ENCODE results near the gene VPS11. TPM values are rescaled to one million over a fixed set of nuclear protein-coding genes. Genes with fewer than 3 reads are reported as not detected.

The VPS11 gene
- total RNA-seq, 1 donor from 2014 or later: 21.4 TPM

GRCh38 chr11:119088406-119088805 lies 20.8 kb downstream of the VPS11 start:
- no peak overlapping the region for H3K9ac ChIP-seq (ENCODE audit: low read depth in 1 of 3, low read length in 3 of 3)
- peaks cover 21 to 28% (median 27%) of the 10 kb centered on the region in 3 donors for H3K36me3 ChIP-seq (ENCODE audit: control insufficient read depth in 3 of 3, insufficient read depth in 3 of 3, low read length in 3 of 3)
- H3K9me3 ChIP-seq (ENCODE audit: control insufficient read depth in 3 of 3, low read length in 3 of 3): no peaks in the 10 kb centered on the region
- H3K27ac ChIP-seq (ENCODE audit: low read depth, low read length): no peak overlapping the region
- no peak overlapping the region for H3K4me3 ChIP-seq (ENCODE audit: low read length in 3 of 3)
- no peaks in the 10 kb centered on the region for H3K27me3 ChIP-seq (ENCODE audit: control insufficient read depth in 3 of 3, insufficient read depth in 3 of 3, low read length in 3 of 3)
- peaks cover 24 to 40% (median 26%) of the 10 kb centered on the region in 3 donors for H3K4me1 ChIP-seq (ENCODE audit: control insufficient read depth in 3 of 3, insufficient read depth in 3 of 3, low read length in 3 of 3)

DNA sequence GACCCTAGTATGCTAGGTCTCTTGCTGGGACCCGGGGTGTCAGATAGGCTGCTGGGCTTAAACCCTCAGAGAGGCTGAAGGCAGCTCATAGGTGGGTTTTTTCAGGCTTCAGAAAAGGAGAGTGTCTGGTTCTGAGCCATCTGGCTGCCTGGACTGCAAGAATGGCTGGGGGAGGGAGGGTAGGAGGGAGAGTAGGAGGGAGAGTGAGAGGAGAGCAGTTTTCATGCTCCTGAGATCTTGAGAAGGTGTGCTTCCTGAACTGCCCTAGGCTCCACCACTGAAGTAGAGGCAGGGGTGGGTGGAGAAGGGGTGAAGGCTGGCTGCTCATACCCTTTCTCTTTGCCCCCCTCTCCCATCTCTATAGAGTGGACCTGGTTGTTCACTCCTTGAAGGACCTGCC lies 21.7 kb downstream of the VPS11 start:
- no peaks in the 10 kb centered on the region for H3K9me3 ChIP-seq (ENCODE audit: control insufficient read depth in 3 of 3, low read length in 3 of 3)
- H3K27me3 ChIP-seq (ENCODE audit: control insufficient read depth in 3 of 3, insufficient read depth in 3 of 3, low read length in 3 of 3): no peaks in the 10 kb centered on the region
- no peak overlapping the region for H3K4me3 ChIP-seq (ENCODE audit: low read length in 3 of 3)
- peaks cover 31 to 46% (median 33%) of the 10 kb centered on the region in 3 donors for H3K4me1 ChIP-seq (ENCODE audit: control insufficient read depth in 3 of 3, insufficient read depth in 3 of 3, low read length in 3 of 3)
- H3K36me3 ChIP-seq (ENCODE audit: control insufficient read depth in 3 of 3, insufficient read depth in 3 of 3, low read length in 3 of 3): peaks cover 21 to 28% (median 27%) of the 10 kb centered on the region in 3 donors
- no peak overlapping the region for H3K27ac ChIP-seq (ENCODE audit: low read depth, low read length)
- H3K9ac ChIP-seq (ENCODE audit: low read depth in 1 of 3, low read length in 3 of 3): no peak overlapping the region

- Histone ChIP-seq H3K9me3 (ENCODE audit: control insufficient read depth in 3 of 3, low read length in 3 of 3) (no peaks in the 10 kb centered on the region), H3K36me3 (ENCODE audit: control insufficient read depth in 3 of 3, insufficient read depth in 3 of 3, low read length in 3 of 3) (peaks cover 21 to 28% (median 27%) of the 10 kb centered on the region in 3 donors), H3K4me3 (ENCODE audit: low read length in 3 of 3) (no peak overlapping the region), H3K27me3 (ENCODE audit: control insufficient read depth in 3 of 3, insufficient read depth in 3 of 3, low read length in 3 of 3) (no peaks in the 10 kb centered on the region), H3K27ac (ENCODE audit: low read depth, low read length) (no peak overlapping the region), H3K9ac (ENCODE audit: low read depth in 1 of 3, low read length in 3 of 3) (no peak overlapping the region), H3K4me1 (ENCODE audit: control insufficient read depth in 3 of 3, insufficient read depth in 3 of 3, low read length in 3 of 3) (peaks cover 23 to 39% (median 26%) of the 10 kb centered on the region in 3 donors)
Measured at GRCh38 chr11:119091178-119091577, 23.6 kb downstream of the VPS11 start.

- H3K9ac ChIP-seq (ENCODE audit: low read depth in 1 of 3, low read length in 3 of 3): peak overlapping the region in 2 of 3 donors; percentile 47
- no peaks in the 10 kb centered on the region for H3K27me3 ChIP-seq (ENCODE audit: control insufficient read depth in 3 of 3, insufficient read depth in 3 of 3, low read length in 3 of 3)
- no peaks in the 10 kb centered on the region for H3K9me3 ChIP-seq (ENCODE audit: control insufficient read depth in 3 of 3, low read length in 3 of 3)
- peaks cover 26 to 37% (median 36%) of the 10 kb centered on the region in 3 donors for H3K36me3 ChIP-seq (ENCODE audit: control insufficient read depth in 3 of 3, insufficient read depth in 3 of 3, low read length in 3 of 3)
- H3K27ac ChIP-seq (ENCODE audit: low read depth, low read length): no peak overlapping the region
- no peak overlapping the region for H3K4me3 ChIP-seq (ENCODE audit: low read length in 3 of 3)
- peaks cover 23 to 37% (median 25%) of the 10 kb centered on the region in 3 donors for H3K4me1 ChIP-seq (ENCODE audit: control insufficient read depth in 3 of 3, insufficient read depth in 3 of 3, low read length in 3 of 3)
Measured at GRCh38 chr11:119091966-119092879, 24.6 kb downstream of the VPS11 start.

DNA sequence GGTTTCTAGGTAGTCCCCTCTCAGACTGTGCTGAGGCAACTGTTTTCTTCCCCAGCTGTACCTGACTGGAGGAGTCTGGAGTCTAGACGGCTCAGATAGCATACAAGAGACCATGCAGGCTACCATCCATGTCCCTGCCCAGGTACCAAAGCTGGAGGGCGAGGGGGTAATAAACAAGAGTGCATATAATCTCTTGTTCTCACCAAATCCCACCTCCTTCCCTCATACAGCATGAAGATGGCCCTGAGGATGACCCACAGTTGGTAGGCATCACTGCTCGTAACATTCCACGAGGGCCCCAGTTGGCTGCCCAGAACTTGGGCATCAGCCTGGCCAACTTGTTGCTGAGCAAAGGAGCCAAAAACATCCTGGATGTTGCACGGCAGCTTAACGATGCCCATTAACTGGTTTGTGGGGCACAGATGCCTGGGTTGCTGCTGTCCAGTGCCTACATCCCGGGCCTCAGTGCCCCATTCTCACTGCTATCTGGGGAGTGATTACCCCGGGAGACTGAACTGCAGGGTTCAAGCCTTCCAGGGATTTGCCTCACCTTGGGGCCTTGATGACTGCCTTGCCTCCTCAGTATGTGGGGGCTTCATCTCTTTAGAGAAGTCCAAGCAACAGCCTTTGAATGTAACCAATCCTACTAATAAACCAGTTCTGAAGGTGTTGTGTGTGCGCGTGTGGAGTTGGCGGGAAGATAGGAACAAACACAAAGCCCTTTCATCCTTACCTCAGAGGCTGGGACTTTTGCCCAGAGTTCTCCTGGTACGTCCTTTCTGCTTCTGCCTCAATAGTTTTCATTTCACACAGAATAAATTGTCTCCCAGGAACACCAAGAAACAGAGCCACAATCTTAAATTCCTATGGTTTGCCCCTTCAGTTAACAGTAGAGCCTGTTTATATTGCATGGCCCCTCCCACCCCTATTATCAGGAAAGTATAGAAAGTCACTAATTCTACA lies 25.5 kb downstream of the VPS11 start:
- Histone ChIP-seq H3K9ac (ENCODE audit: low read depth in 1 of 3, low read length in 3 of 3) (peak overlapping the region; percentile 83 to 85 (median 84)), H3K27me3 (ENCODE audit: control insufficient read depth in 3 of 3, insufficient read depth in 3 of 3, low read length in 3 of 3) (no peaks in the 10 kb centered on the region), H3K4me3 (ENCODE audit: low read length in 3 of 3) (peak overlapping the region; percentile 77 to 88 (median 88)), H3K4me1 (ENCODE audit: control insufficient read depth in 3 of 3, insufficient read depth in 3 of 3, low read length in 3 of 3) (peaks cover 23 to 28% (median 25%) of the 10 kb centered on the region in 3 donors), H3K36me3 (ENCODE audit: control insufficient read depth in 3 of 3, insufficient read depth in 3 of 3, low read length in 3 of 3) (peaks cover 36 to 46% (median 45%) of the 10 kb centered on the region in 3 donors), H3K9me3 (ENCODE audit: control insufficient read depth in 3 of 3, low read length in 3 of 3) (no peaks in the 10 kb centered on the region), H3K27ac (ENCODE audit: low read depth, low read length) (peak overlapping the region; percentile 88)

DNA sequence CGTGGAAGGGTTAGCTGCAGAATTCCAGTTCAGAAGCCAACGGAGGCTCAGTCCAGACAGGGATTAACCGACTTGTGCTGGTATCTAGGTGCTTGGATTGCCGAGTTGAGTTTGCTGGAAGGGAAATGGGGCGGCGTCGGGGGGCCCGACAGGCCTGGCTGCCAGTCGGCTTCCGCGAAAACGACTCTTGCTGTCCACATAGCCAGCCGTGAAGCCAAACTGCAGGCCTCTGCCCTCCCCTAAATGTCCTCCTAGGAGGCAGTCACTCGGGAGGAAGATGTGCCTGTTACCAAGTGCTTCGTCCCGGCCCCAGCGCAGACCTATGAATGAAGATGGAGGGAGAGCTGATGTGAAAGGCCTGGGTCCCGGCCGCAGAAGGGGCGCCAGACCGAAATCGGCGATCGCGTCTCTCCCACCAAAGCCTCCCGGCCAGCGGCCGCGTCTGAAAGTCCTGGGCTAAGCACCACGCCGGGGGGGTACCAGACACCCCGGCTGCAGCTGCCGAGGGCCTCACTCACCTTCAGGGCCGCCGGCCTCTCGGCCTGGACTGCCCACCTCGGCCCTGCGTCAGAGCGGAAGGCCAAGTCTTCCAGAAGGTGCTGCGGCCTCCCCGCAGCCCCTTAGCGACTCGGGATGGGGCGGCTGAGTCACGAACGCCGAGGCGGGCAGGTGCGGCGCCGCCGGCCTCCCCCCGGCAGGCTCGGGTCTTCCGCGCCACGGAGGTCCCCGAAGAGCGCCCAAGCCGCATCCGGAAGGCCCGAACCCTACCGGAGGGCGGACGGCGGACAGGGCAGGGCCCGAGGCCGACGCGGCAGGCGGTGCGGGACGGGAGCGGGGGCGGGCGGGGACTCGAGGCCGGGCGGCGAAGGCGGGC lies 26.6 kb downstream of the VPS11 start:
- peaks cover 37 to 51% (median 48%) of the 10 kb centered on the region in 3 donors for H3K36me3 ChIP-seq (ENCODE audit: control insufficient read depth in 3 of 3, insufficient read depth in 3 of 3, low read length in 3 of 3)
- no peaks in the 10 kb centered on the region for H3K9me3 ChIP-seq (ENCODE audit: control insufficient read depth in 3 of 3, low read length in 3 of 3)
- H3K4me3 ChIP-seq (ENCODE audit: low read length in 3 of 3): peak overlapping the region; percentile 77 to 88 (median 88)
- no peaks in the 10 kb centered on the region for H3K27me3 ChIP-seq (ENCODE audit: control insufficient read depth in 3 of 3, insufficient read depth in 3 of 3, low read length in 3 of 3)
- peak overlapping the region; percentile 88 for H3K27ac ChIP-seq (ENCODE audit: low read depth, low read length)
- peaks cover 23 to 28% (median 25%) of the 10 kb centered on the region in 3 donors for H3K4me1 ChIP-seq (ENCODE audit: control insufficient read depth in 3 of 3, insufficient read depth in 3 of 3, low read length in 3 of 3)
- H3K9ac ChIP-seq (ENCODE audit: low read depth in 1 of 3, low read length in 3 of 3): peak overlapping the region; percentile 83 to 85 (median 84)

- Histone ChIP-seq H3K27ac (ENCODE audit: low read depth, low read length) (peak overlapping the region; percentile 88), H3K4me3 (ENCODE audit: low read length in 3 of 3) (peak overlapping the region; percentile 75 to 88 (median 88)), H3K4me1 (ENCODE audit: control insufficient read depth in 3 of 3, insufficient read depth in 3 of 3, low read length in 3 of 3) (peaks cover 23 to 28% (median 25%) of the 10 kb centered on the region in 3 donors), H3K36me3 (ENCODE audit: control insufficient read depth in 3 of 3, insufficient read depth in 3 of 3, low read length in 3 of 3) (peaks cover 37 to 46% (median 45%) of the 10 kb centered on the region in 3 donors), H3K9ac (ENCODE audit: low read depth in 1 of 3, low read length in 3 of 3) (peak overlapping the region; percentile 83 to 85 (median 84)), H3K27me3 (ENCODE audit: control insufficient read depth in 3 of 3, insufficient read depth in 3 of 3, low read length in 3 of 3) (no peaks in the 10 kb centered on the region), H3K9me3 (ENCODE audit: control insufficient read depth in 3 of 3, low read length in 3 of 3) (no peaks in the 10 kb centered on the region)
Measured at GRCh38 chr11:119094816-119095065, 27.1 kb downstream of the VPS11 start.

- Histone ChIP-seq H3K4me1 (ENCODE audit: control insufficient read depth in 3 of 3, insufficient read depth in 3 of 3, low read length in 3 of 3) (peaks cover 25 to 31% (median 27%) of the 10 kb centered on the region in 3 donors), H3K36me3 (ENCODE audit: control insufficient read depth in 3 of 3, insufficient read depth in 3 of 3, low read length in 3 of 3) (peaks cover 33 to 41% (median 40%) of the 10 kb centered on the region in 3 donors), H3K27me3 (ENCODE audit: control insufficient read depth in 3 of 3, insufficient read depth in 3 of 3, low read length in 3 of 3) (no peaks in the 10 kb centered on the region), H3K4me3 (ENCODE audit: low read length in 3 of 3) (peak overlapping the region; percentile 75 to 88 (median 88)), H3K9me3 (ENCODE audit: control insufficient read depth in 3 of 3, low read length in 3 of 3) (no peaks in the 10 kb centered on the region), H3K27ac (ENCODE audit: low read depth, low read length) (peak overlapping the region; percentile 88), H3K9ac (ENCODE audit: low read depth in 1 of 3, low read length in 3 of 3) (peak overlapping the region; percentile 83 to 85 (median 84))
Measured at GRCh38 chr11:119095066-119095880, 27.7 kb downstream of the VPS11 start.

All from skeletal muscle tissue (tissue), 4 donors.